Endodermal cell (in vitro differentiated cells): Measurements from ENCODE around the gene ODF2L. TPM values are rescaled to one million over a fixed set of nuclear protein-coding genes. Genes with fewer than 3 reads are reported as not detected.

ENCODE experiments used
- DNase-seq: peaks from one replicate; pipeline ENCODE4 v3.0.0-alpha.2; 2017
- H3K27ac ChIP-seq: 2 replicates; pipeline ENCODE4 v1.5.1; 2013; ENCODE audit warnings: mild to moderate bottlenecking, low read depth, low read length, moderate library complexity
- H3K27me3 ChIP-seq: 2 replicates; pipeline ENCODE4 v1.6.1; 2013; ENCODE audit warnings: mild to moderate bottlenecking, low read length, moderate library complexity; ENCODE audit not compliant: insufficient read depth, control insufficient read depth, poor library complexity, severe bottlenecking
- H3K36me3 ChIP-seq: 2 replicates; pipeline ENCODE4 v1.7.0; 2013; ENCODE audit warnings: mild to moderate bottlenecking, low read length, moderate library complexity; ENCODE audit not compliant: control insufficient read depth, insufficient read depth
- H3K4me1 ChIP-seq: one replicate; pipeline ENCODE4 v1.7.0; 2013; ENCODE audit warnings: low read length; ENCODE audit not compliant: control insufficient read depth, insufficient read depth
- H3K4me3 ChIP-seq: 2 replicates; pipeline ENCODE4 v1.5.1; 2013; ENCODE audit warnings: mild to moderate bottlenecking, low read length, moderate library complexity
- H3K9ac ChIP-seq: 2 replicates; pipeline ENCODE4 v1.6.1; 2013; ENCODE audit warnings: mild to moderate bottlenecking, low read length, moderate library complexity; ENCODE audit not compliant: poor library complexity, severe bottlenecking; ENCODE audit errors: extremely low read depth
- H3K9me3 ChIP-seq: 2 replicates; pipeline ENCODE4 v1.6.1; 2013; ENCODE audit warnings: mild to moderate bottlenecking, low read length, moderate library complexity; ENCODE audit not compliant: control insufficient read depth
- H3K27ac Mint-ChIP-seq: 2 replicates; pipeline ENCODE4 v1.8.0; 2020; ENCODE audit warnings: mixed read lengths
- H3K27me3 Mint-ChIP-seq: 2 replicates; pipeline ENCODE4 v1.8.0; 2021; ENCODE audit warnings: mild to moderate bottlenecking, mixed read lengths; ENCODE audit not compliant: insufficient read depth
- H3K36me3 Mint-ChIP-seq: 2 replicates; pipeline ENCODE4 v1.8.0; 2020; ENCODE audit warnings: low read depth, mixed read lengths
- H3K4me1 Mint-ChIP-seq: 2 replicates; pipeline ENCODE4 v1.8.0; 2020; ENCODE audit warnings: mixed read lengths
- H3K4me3 Mint-ChIP-seq: 2 replicates; pipeline ENCODE4 v1.8.0; 2020; ENCODE audit warnings: mild to moderate bottlenecking, moderate library complexity, mixed read lengths
- H3K9me3 Mint-ChIP-seq: 2 replicates; pipeline ENCODE4 v1.8.0; 2020; ENCODE audit warnings: mild to moderate bottlenecking, mixed read lengths
- WGBS, 2 experiments: methylation state at CpG; one replicate each; pipeline versions ENCODE4 v1.1.5 to v1.1.7; 2013; ENCODE audit warnings: missing lambda C conversion rate in 2 of 2, mixed read lengths in 1 of 2; ENCODE audit not compliant: insufficient coverage in 1 of 2, insufficient read length in 1 of 2; 5-methylcytosine and 5-hydroxymethylcytosine counted together
- total RNA-seq, 2 donors: library from RNA; stranded (reverse); fragmentation: NEBNext Ultra II Directional in 1 of 2; extraction: Animal tissue kit (Norgen Biotek cat#: 25700) in 1 of 2; gene quantifications; 2 replicates in 1 of 2; 3 replicates in 1 of 2; pipeline ENCODE4 v1.2.1, GENCODE V29; 2021
- TF ChIP-seq, protein P1 (sequence below): fragments of 200-600 bp; sonication (generic); conservative IDR thresholded peaks from 2 replicates; pipeline ENCODE4 v1.5.0; 2021; ENCODE audit warnings: antibody characterized with exemption, mild to moderate bottlenecking

The ODF2L gene
- total RNA-seq, 2 donors from 2014 or later, result 77.6 to 84.1 TPM

DNA sequence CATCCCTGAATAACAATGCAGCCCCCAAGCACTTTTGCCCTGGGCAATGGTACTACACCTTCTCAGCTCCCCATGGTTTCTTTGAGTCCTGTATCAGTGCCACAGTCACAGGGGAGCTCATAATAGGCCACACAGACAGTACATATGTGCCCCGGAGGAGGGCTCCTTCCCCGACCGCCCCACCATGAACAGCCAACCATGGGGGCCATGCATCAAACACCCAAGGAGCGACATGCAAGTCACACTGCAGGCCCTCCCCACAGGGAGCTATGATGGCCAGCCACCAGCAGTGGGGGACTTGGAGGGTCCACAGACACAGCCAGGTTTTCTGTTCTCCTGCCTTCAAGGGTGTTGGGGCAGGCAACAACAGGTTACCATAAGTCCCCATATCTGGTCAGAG lies 14.8 kb upstream of the ODF2L start:
- WGBS, 2 experiments, result 92 to 93% methylated on average over 4 of the region's 4 CpGs
- Histone ChIP-seq H3K27ac (no peak overlapping the region), H3K4me3 (no peak overlapping the region), H3K9me3 (no peaks in the 10 kb centered on the region), H3K9ac (no peak overlapping the region), H3K36me3 (no peaks in the 10 kb centered on the region), H3K4me1 (peaks cover 6% of the 10 kb centered on the region), H3K27me3 (peaks cover 7% of the 10 kb centered on the region)
- Mint-ChIP-seq H3K36me3 (no peaks in the 10 kb centered on the region), H3K4me1 (peaks cover 18% of the 10 kb centered on the region), H3K4me3 (no peak overlapping the region), H3K27me3 (peaks cover 1% of the 10 kb centered on the region), H3K9me3 (no peaks in the 10 kb centered on the region), H3K27ac (no peak overlapping the region)
- TF ChIP-seq, protein P1, sequence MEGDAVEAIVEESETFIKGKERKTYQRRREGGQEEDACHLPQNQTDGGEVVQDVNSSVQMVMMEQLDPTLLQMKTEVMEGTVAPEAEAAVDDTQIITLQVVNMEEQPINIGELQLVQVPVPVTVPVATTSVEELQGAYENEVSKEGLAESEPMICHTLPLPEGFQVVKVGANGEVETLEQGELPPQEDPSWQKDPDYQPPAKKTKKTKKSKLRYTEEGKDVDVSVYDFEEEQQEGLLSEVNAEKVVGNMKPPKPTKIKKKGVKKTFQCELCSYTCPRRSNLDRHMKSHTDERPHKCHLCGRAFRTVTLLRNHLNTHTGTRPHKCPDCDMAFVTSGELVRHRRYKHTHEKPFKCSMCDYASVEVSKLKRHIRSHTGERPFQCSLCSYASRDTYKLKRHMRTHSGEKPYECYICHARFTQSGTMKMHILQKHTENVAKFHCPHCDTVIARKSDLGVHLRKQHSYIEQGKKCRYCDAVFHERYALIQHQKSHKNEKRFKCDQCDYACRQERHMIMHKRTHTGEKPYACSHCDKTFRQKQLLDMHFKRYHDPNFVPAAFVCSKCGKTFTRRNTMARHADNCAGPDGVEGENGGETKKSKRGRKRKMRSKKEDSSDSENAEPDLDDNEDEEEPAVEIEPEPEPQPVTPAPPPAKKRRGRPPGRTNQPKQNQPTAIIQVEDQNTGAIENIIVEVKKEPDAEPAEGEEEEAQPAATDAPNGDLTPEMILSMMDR, result no peak
- DNase-seq, result no peak

DNA sequence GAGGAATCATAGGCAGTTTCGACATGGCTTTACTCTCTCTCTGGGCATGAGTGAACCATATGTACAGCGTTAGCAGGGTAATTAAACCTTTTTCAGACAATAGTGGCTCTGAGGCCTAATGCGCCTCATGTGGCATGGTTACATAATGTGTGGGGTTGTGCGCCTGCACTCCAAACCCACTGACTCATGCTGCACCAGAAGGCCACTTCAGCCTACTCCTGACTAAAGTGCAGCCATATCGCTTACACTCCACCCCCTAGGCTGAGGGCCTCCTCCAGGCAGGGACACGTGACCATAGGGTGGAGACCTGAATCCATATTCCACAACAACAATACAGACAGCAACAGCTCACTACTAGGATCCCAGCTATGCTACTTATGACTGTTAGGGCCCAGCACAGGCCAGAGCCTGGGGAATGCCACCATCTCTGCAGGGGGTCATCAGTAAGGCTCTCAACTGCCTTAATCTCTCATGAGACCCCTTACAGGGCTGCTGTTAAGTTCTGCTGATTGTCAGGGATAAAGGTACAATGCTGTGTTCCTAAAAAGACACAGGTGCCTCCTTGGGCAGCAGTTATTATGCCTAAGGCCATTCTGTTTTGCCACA lies 13.4 kb upstream of the ODF2L start:
- WGBS, 2 experiments, result 87 to 100% methylated on average over 1 to 6 of the region's 6 CpGs
- H3K4me3 Mint-ChIP-seq, result no peak overlapping the region
- peaks cover 6% of the 10 kb centered on the region for H3K4me1 ChIP-seq
- peaks cover 18% of the 10 kb centered on the region for H3K4me1 Mint-ChIP-seq
- H3K4me3 ChIP-seq, result no peak overlapping the region
- H3K27ac Mint-ChIP-seq, result peak overlapping the region; percentile 78
- no peaks in the 10 kb centered on the region for H3K9me3 ChIP-seq
- TF ChIP-seq, protein P1, result no peak
- H3K27ac ChIP-seq, result no peak overlapping the region
- H3K9me3 Mint-ChIP-seq, result no peaks in the 10 kb centered on the region
- H3K36me3 ChIP-seq, result no peaks in the 10 kb centered on the region
- no peak overlapping the region for H3K9ac ChIP-seq
- peak; percentile 78 for DNase-seq
- H3K36me3 Mint-ChIP-seq, result no peaks in the 10 kb centered on the region
- H3K27me3 Mint-ChIP-seq, result peaks cover 4% of the 10 kb centered on the region
- peaks cover 21% of the 10 kb centered on the region for H3K27me3 ChIP-seq

DNA sequence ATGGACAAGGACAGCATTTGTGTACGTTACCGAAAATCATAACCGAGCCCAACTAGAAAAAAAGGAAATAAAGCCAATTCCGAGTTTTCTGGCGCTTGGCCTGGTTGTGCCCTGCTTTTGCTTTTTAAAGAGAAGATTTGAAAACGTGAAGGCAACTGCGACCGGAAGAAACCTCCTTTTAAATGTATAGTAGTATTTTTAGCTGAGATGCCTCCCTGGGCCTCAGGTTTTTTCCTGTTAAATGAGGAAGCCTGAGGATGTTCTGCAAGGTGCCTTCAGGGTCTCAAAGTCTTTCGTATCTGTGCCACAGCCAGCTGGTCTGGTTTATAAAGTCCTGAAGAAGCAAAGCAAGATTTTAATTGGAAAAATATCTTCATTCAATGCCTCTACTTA lies 371 bp upstream of the ODF2L start:
- Histone ChIP-seq H3K36me3 (no peaks in the 10 kb centered on the region), H3K4me1 (no peaks in the 10 kb centered on the region), H3K4me3 (peak overlapping the region; percentile 88), H3K27me3 (peaks cover 17% of the 10 kb centered on the region), H3K27ac (no peak overlapping the region), H3K9me3 (no peaks in the 10 kb centered on the region), H3K9ac (no peak overlapping the region)
- H3K27ac Mint-ChIP-seq, result peak overlapping the region; percentile 99
- H3K4me1 Mint-ChIP-seq, result peaks cover 21% of the 10 kb centered on the region
- peaks cover 24% of the 10 kb centered on the region for H3K27me3 Mint-ChIP-seq
- 6 to 12% methylated on average over 7 to 9 of the region's 9 CpGs for WGBS, 2 experiments
- H3K9me3 Mint-ChIP-seq, result peaks cover under 1% of the 10 kb centered on the region
- H3K36me3 Mint-ChIP-seq, result peaks cover 26% of the 10 kb centered on the region
- peak overlapping the region; percentile 87 for H3K4me3 Mint-ChIP-seq
- TF ChIP-seq, protein P1, result no peak
- DNase-seq, result no peak
